GM12873 (cell line): Measurements from ENCODE around the gene TRPC4AP.

Source experiments
- TF ChIP-seq, protein P1 (sequence below): IDR thresholded peaks from 2 replicates; pipeline ENCODE4 v1.5.1; 2012; ENCODE audit warnings: low read depth, mild to moderate bottlenecking, moderate library complexity, low read length, control low read depth; ENCODE audit not compliant: insufficient read depth; ENCODE audit errors: missing control alignments

TRPC4AP gene

DNA sequence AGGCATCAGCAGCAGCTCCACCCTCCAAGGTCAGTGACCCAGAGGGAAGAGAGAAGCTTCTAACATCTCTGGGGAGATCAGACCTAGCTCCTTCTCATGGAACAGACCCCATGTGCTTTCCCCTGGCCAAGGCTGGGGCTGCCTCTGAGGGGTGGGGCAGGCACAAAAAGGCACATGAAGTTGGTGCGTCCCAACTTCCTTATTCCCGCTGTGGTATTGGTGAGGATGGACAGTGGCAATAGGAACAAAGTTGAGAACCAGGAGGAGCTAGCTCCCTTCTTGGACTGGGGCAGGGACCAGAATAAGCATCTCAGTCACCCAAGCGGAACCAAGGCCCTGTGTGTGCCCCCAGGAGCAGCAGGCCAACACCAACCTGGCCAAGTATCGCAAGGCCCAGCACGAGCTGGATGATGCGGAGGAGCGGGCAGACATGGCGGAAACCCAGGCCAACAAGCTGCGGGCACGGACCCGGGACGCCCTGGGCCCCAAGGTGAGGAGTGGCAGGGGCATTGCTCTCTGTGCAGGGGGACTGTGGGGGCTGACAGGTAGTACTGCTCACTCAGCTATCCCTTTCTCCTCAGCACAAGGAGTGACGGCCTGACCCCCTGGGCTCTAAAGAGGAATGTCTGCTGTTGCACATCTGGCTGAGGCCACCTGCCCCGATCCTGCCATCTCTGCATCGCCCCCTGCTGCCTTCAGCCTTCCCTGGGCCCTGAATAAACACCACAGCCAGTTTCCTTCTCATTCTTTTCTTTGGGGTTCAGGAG is 90.8 kb downstream of the TRPC4AP start:
- TF ChIP-seq, protein P1, sequence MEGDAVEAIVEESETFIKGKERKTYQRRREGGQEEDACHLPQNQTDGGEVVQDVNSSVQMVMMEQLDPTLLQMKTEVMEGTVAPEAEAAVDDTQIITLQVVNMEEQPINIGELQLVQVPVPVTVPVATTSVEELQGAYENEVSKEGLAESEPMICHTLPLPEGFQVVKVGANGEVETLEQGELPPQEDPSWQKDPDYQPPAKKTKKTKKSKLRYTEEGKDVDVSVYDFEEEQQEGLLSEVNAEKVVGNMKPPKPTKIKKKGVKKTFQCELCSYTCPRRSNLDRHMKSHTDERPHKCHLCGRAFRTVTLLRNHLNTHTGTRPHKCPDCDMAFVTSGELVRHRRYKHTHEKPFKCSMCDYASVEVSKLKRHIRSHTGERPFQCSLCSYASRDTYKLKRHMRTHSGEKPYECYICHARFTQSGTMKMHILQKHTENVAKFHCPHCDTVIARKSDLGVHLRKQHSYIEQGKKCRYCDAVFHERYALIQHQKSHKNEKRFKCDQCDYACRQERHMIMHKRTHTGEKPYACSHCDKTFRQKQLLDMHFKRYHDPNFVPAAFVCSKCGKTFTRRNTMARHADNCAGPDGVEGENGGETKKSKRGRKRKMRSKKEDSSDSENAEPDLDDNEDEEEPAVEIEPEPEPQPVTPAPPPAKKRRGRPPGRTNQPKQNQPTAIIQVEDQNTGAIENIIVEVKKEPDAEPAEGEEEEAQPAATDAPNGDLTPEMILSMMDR = peak; percentile 36

DNA sequence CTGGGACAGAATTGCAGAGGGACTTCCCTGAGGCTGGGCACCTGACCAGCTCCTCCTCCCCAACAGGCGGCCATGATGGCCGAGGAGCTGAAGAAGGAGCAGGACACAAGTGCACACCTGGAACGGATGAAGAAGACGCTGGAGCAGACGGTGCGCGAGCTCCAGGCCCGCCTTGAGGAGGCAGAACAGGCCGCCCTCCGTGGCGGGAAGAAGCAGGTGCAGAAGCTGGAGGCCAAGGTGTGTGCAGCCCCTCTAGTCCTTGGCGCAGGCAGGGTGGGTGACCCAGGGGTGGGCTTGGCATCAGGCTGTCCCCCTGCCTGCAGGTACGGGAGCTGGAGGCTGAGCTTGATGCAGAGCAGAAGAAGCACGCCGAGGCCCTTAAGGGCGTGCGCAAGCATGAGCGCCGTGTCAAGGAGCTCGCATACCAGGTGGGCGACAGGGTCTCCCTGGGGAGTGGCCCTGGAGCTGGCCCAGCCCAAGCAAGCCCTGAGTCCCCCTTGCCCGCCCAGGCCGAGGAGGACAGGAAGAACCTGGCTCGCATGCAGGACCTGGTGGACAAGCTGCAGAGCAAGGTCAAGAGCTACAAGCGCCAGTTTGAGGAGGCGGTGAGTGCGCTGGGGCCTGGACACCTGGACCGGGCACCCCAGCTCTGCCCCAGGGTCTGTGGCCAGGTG is 91.5 kb downstream of the TRPC4AP start:
- TF ChIP-seq, protein P1 = no peak

GRCh38 chr20:35000311-35000921 is 92.2 kb downstream of the TRPC4AP start:
- TF ChIP-seq, protein P1 = no peak

DNA sequence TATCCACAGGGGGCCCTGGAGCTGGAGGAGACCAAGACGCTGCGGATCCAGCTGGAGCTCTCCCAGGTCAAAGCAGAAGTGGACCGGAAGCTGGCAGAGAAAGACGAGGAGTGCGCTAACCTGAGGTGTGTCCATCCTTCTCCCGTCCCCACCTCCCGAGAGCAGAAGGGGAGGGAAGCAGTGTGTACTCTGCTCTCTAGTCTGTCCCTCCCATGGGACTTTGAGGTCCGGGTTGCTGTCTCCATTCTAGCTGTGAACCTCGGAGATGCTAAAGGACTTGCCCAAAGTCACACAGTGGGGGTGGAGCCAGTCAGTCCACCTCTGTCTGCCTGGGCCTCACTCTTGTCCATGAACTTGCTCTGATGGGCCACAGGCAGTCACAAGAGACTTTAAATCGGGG is 92.8 kb downstream of the TRPC4AP start:
- TF ChIP-seq, protein P1 = no peak

DNA sequence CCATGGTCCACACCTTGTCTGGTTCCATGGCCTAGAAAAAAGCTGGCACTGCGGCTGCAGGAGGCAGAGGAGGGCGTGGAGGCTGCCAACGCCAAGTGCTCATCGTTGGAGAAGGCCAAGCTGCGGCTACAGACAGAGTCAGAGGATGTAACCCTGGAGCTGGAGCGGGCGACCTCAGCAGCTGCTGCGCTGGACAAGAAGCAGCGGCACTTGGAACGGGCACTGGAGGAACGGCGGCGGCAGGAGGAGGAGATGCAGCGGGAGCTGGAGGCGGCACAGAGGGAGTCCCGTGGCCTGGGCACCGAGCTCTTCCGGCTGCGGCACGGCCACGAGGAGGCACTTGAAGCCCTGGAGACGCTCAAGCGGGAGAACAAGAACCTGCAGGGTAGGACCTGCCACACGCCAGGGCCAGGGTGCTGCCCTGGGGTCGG is 93.6 kb downstream of the TRPC4AP start:
- TF ChIP-seq, protein P1 = no peak

GRCh38 chr20:34998331-34998950 is 94.2 kb downstream of the TRPC4AP start:
- TF ChIP-seq, protein P1 = no peak

- TF ChIP-seq, protein P1 = no peak
Observed at GRCh38 chr20:34997774-34998173, 94.8 kb downstream of the TRPC4AP start.
